Parathyroid adenoma (tissue), 2 donors: ENCODE measurements around the gene PARP1.

Experiments
- H2AFZ ChIP-seq: fragments of 300-600 bp; sonication (generic); one replicate; pipeline ENCODE4 v1.7.0; 2017; ENCODE audit warnings: antibody characterized with exemption, mild to moderate bottlenecking
- H3K27ac ChIP-seq: fragments of 300-600 bp; sonication (generic); one replicate; pipeline ENCODE4 v1.7.0; 2017
- H3K27me3 ChIP-seq: fragments of 300-600 bp; sonication (generic); one replicate; pipeline ENCODE4 v1.7.0; 2017; ENCODE audit warnings: low read length; ENCODE audit not compliant: control insufficient read depth, insufficient read depth
- H3K36me3 ChIP-seq: fragments of 300-600 bp; sonication (generic); one replicate; pipeline ENCODE4 v1.7.0; 2017; ENCODE audit warnings: low read length; ENCODE audit not compliant: control insufficient read depth, insufficient read depth
- H3K4me1 ChIP-seq: fragments of 300-600 bp; sonication (generic); one replicate; pipeline ENCODE4 v1.7.0; 2017; ENCODE audit warnings: control low read depth
- H3K4me2 ChIP-seq: fragments of 300-600 bp; sonication (generic); one replicate; pipeline ENCODE4 v1.7.0; 2017; ENCODE audit warnings: low read length
- H3K4me3 ChIP-seq: fragments of 300-600 bp; sonication (generic); one replicate; pipeline ENCODE4 v1.7.0; 2017; ENCODE audit warnings: low read depth, low read length
- H3K79me2 ChIP-seq: fragments of 300-600 bp; sonication (generic); one replicate; pipeline ENCODE4 v1.7.0; 2017; ENCODE audit warnings: control low read depth
- H3K9ac ChIP-seq: fragments of 300-600 bp; sonication (generic); one replicate; pipeline ENCODE4 v1.7.0; 2017; ENCODE audit warnings: mild to moderate bottlenecking
- H3K9me3 ChIP-seq: fragments of 300-600 bp; sonication (generic); one replicate; pipeline ENCODE4 v1.7.0; 2017; ENCODE audit warnings: low read length; ENCODE audit not compliant: control insufficient read depth
- CTCF ChIP-seq: fragments of 300-600 bp; sonication (generic); IDR thresholded peaks from one replicate; pipeline ENCODE4 v1.7.0; 2017; ENCODE audit warnings: antibody characterized with exemption, mild to moderate bottlenecking
- donor health status: primary hyperparathyroidism.

The PARP1 gene

DNA sequence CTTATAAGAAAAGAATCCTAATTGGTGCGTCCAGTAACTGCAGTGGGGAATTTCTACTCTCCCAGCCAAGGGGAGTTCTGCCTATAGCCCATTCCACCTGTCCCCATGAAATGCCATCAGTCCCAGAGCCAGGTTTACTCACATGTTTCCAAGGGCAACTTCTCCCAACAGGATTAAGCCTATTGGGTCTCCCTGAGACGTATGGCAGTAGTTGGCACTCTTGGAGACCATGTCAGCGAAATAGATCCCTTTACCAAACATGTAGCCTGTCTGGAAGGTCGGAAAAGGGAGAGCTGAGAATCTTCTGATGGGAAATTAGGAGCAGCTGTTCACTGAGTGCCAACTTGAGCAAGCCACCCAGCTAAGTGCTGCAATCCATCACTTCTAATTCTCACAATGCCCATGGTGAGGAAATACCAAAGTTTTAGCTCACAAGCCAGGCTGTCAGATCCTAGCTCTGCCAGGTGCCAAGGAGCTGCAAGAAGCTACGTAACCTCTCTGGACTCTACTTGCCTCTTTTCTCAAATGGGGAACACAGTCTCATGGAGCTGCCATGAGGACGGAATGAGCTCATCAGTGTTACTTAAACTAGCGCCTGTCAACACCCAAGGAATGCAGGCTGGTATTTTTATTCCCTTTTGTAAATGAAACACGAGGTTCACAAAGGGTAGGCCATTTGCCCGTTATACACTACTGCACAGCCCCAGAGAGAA lies 43.9 kb downstream of the PARP1 start:
- no peaks in the 10 kb centered on the region for H3K79me2 ChIP-seq
- H3K27ac ChIP-seq, result no peak overlapping the region
- no peak overlapping the region for H3K4me2 ChIP-seq
- no peak for TF ChIP-seq CTCF
- H3K4me1 ChIP-seq, result peaks cover 12% of the 10 kb centered on the region
- no peaks in the 10 kb centered on the region for H3K27me3 ChIP-seq
- H3K9ac ChIP-seq, result no peak overlapping the region
- no peaks in the 10 kb centered on the region for H3K36me3 ChIP-seq
- no peaks in the 10 kb centered on the region for H3K9me3 ChIP-seq
- no peak overlapping the region for H3K4me3 ChIP-seq
- H2AFZ ChIP-seq, result no peak overlapping the region

DNA sequence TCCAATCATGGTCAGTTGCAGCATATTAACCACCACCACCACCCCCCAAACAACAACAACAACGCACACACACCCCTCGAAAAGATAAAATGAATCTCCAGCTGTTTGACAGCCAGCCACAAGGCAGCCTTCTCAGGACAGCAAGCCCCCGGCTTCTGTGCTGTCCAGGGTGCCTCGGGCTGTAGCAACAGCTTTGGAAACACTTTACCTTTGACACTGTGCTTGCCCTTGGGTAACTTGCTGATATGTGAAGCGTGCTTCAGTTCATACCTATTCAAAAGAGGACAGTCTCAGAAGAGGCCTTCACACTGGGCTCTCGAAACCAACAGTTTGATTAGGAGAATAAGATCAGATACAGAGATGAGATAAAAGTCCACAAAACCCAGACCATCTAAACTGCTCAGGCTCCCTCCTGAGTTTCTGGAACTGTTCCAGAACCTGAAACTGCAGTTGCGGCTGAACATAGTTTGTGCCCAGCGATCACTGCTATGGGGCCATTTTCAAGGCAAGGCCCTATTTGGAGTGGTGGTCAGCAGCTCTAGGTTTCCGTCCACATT lies 44.9 kb downstream of the PARP1 start:
- Histone ChIP-seq H3K4me3 (no peak overlapping the region), H3K79me2 (no peaks in the 10 kb centered on the region), H3K9me3 (no peaks in the 10 kb centered on the region), H3K36me3 (no peaks in the 10 kb centered on the region), H3K27ac (no peak overlapping the region), H2AFZ (no peak overlapping the region), H3K4me2 (no peak overlapping the region), H3K27me3 (no peaks in the 10 kb centered on the region), H3K9ac (no peak overlapping the region), H3K4me1 (peaks cover 12% of the 10 kb centered on the region)
- TF ChIP-seq CTCF, result no peak

- Histone ChIP-seq H3K4me2 (no peak overlapping the region), H3K79me2 (no peaks in the 10 kb centered on the region), H2AFZ (no peak overlapping the region), H3K27ac (no peak overlapping the region), H3K9ac (no peak overlapping the region), H3K4me3 (no peak overlapping the region), H3K9me3 (no peaks in the 10 kb centered on the region), H3K4me1 (peaks cover 12% of the 10 kb centered on the region), H3K36me3 (no peaks in the 10 kb centered on the region), H3K27me3 (no peaks in the 10 kb centered on the region)
- TF ChIP-seq CTCF, result no peak
These were observed 45.5 kb downstream of the PARP1 start for GRCh38 chr1:226362361-226362760.

- Histone ChIP-seq H3K36me3 (no peaks in the 10 kb centered on the region), H3K4me2 (no peak overlapping the region), H3K27me3 (no peaks in the 10 kb centered on the region), H3K4me3 (no peak overlapping the region), H3K9me3 (no peaks in the 10 kb centered on the region), H3K9ac (no peak overlapping the region), H2AFZ (no peak overlapping the region), H3K4me1 (peaks cover 10% of the 10 kb centered on the region), H3K27ac (no peak overlapping the region), H3K79me2 (no peaks in the 10 kb centered on the region)
- no peak for TF ChIP-seq CTCF
These were observed 47.7 kb downstream of the PARP1 start for GRCh38 chr1:226360106-226360746.
